ENCODE measurements around the gene PAK6. TPM values are rescaled to one million over a fixed set of nuclear protein-coding genes. Genes with fewer than 3 reads are reported as not detected.

Gene PAK6
- polyA plus RNA-seq, 1 donor (not counting 4 experiments of a cell fraction or from before 2014, with no cell fraction given): 11.5 TPM

DNA sequence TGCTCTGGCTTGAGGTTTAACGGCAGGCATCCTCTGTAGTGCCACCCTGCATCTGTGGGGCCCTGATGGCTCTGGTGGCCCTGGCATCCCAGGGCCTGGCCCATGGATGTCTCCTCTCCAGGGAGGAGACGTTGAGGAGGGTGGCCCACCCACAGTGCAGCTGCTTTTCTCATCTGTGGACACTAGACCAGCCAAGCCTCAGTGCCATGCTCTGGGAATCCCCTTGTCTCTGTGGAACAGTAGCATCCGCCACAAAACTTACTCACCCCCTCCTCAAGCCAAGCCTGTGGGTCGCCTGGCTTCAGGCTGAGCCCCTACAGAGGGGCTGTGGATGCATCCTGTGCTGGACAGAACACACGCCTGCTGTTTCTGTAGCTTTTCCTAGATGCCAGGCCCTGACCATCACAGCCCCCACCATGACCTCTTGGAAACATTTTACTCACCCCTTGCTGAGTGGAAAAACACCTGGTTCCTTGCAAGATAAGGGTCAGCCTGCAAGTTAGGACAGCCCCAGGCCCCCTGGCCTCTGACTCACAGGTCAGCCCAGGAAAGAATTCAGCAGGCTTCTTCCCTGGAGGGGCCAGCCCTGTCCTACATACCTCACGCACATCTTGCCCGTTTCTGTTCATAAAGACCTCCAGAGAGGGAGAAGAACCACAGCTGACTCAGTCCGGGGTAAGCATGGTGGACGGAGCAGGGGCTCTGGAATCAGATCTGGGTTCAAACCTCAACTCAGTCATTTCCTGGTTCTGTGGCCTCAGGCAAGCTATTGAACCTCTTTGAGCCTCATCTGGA is 19.0 kb downstream of the PAK6 start:
- Histone ChIP-seq H3K4me2 (ENCODE audit: control insufficient read depth, extremely low read depth, insufficient read depth, low read depth, low read length) (no peak overlapping the region), H3K9ac (ENCODE audit: control insufficient read depth, extremely low read depth, insufficient read depth, low read length) (no peak overlapping the region), H3K9me1 (ENCODE audit: control insufficient read depth, extremely low read depth, insufficient read depth, low read length) (no peaks in the 10 kb centered on the region), H3K4me1 (ENCODE audit: control insufficient read depth, extremely low read depth, insufficient read depth, low read length) (peaks cover 18% of the 10 kb centered on the region), H3K27ac (ENCODE audit: control insufficient read depth, insufficient read depth, low read length) (no peak overlapping the region), H4K20me1 (ENCODE audit: control insufficient read depth, extremely low read depth, insufficient read depth, low read length) (no peaks in the 10 kb centered on the region), H2AFZ (ENCODE audit: control insufficient read depth, low read length) (no peak overlapping the region), H3K27me3 (ENCODE audit: control insufficient read depth, extremely low read depth, insufficient read depth, low read length) (no peaks in the 10 kb centered on the region), H3K4me3 (ENCODE audit: control insufficient read depth in 2 of 3, extremely low read depth in 1 of 3, insufficient read depth in 2 of 3, low read depth in 1 of 3, low read length in 3 of 3) (no peak overlapping the region), H3K79me2 (ENCODE audit: control insufficient read depth, insufficient read depth, low read length) (peaks cover 9% of the 10 kb centered on the region), H3K9me3 (ENCODE audit: control insufficient read depth, low read depth, low read length) (no peaks in the 10 kb centered on the region), H3K36me3 (ENCODE audit: control insufficient read depth in 2 of 2, extremely low read depth in 1 of 2, insufficient read depth in 2 of 2, low read length in 2 of 2) (peaks cover 24 to 27% of the 10 kb centered on the region in 2 experiments)
- no peak for DNase-seq (ENCODE audit: low read depth, low spot score)
- no peak for TF ChIP-seq CTCF (optimal IDR thresholded peaks at IDR 0.05 in 1 of 3, IDR thresholded peaks at IDR 0.05 in 1 of 3, conservative IDR thresholded peaks at IDR 0.05 in 1 of 3; ENCODE audit: extremely low read depth in 1 of 3, insufficient read depth in 2 of 3, low read length in 3 of 3)
- TF ChIP-seq EZH2 (IDR thresholded peaks at IDR 0.05; ENCODE audit: low read length): no peak
- no peak for FAIRE-seq
- dilution Hi-C loops (cut with MboI; ENCODE audit: extremely low pct_ligation_motif_present, low sequenced_read_pairs): no loop called here

DNA sequence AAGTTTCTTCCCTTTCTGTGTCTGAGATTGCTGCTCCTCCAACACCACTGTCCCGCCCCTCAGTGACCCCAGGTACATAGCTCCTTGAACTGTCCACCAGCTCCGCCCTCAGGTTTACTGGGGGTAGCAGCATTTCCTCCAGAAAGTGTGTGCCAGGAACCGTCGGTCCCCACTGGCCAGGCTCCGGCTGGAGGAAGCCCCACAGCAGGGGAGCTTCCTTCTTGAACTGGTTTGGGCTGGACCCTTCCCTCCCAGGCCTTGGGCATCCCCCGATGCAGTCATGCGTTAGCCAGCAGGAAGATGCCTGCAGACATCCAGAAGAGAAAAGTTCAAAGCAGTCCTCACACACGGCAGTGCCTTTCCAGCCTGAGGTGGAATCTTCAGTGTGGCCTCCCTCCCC is 19.7 kb downstream of the PAK6 start:
- Histone ChIP-seq H3K4me2 (ENCODE audit: control insufficient read depth, extremely low read depth, insufficient read depth, low read depth, low read length) (no peak overlapping the region), H3K9me1 (ENCODE audit: control insufficient read depth, extremely low read depth, insufficient read depth, low read length) (no peaks in the 10 kb centered on the region), H3K9ac (ENCODE audit: control insufficient read depth, extremely low read depth, insufficient read depth, low read length) (no peak overlapping the region), H3K4me3 (ENCODE audit: control insufficient read depth in 2 of 3, extremely low read depth in 1 of 3, insufficient read depth in 2 of 3, low read depth in 1 of 3, low read length in 3 of 3) (no peak overlapping the region), H3K9me3 (ENCODE audit: control insufficient read depth, low read depth, low read length) (no peaks in the 10 kb centered on the region), H2AFZ (ENCODE audit: control insufficient read depth, low read length) (no peak overlapping the region), H4K20me1 (ENCODE audit: control insufficient read depth, extremely low read depth, insufficient read depth, low read length) (no peaks in the 10 kb centered on the region), H3K36me3 (ENCODE audit: control insufficient read depth in 2 of 2, extremely low read depth in 1 of 2, insufficient read depth in 2 of 2, low read length in 2 of 2) (peaks cover 24 to 29% of the 10 kb centered on the region in 2 experiments), H3K79me2 (ENCODE audit: control insufficient read depth, insufficient read depth, low read length) (peaks cover 9% of the 10 kb centered on the region), H3K27ac (ENCODE audit: control insufficient read depth, insufficient read depth, low read length) (no peak overlapping the region), H3K27me3 (ENCODE audit: control insufficient read depth, extremely low read depth, insufficient read depth, low read length) (no peaks in the 10 kb centered on the region), H3K4me1 (ENCODE audit: control insufficient read depth, extremely low read depth, insufficient read depth, low read length) (peaks cover 13% of the 10 kb centered on the region)
- dilution Hi-C loops (cut with MboI; ENCODE audit: extremely low pct_ligation_motif_present, low sequenced_read_pairs): no loop called here
- TF ChIP-seq EZH2 (IDR thresholded peaks at IDR 0.05; ENCODE audit: low read length) (no peak), CTCF (optimal IDR thresholded peaks at IDR 0.05 in 1 of 3, IDR thresholded peaks at IDR 0.05 in 1 of 3, conservative IDR thresholded peaks at IDR 0.05 in 1 of 3; ENCODE audit: extremely low read depth in 1 of 3, insufficient read depth in 2 of 3, low read length in 3 of 3) (no peak)
- FAIRE-seq (no peak), DNase-seq (ENCODE audit: low read depth, low spot score) (no peak)

All from keratinocyte (primary cell).